ENCODE results near the gene UTP25. TPM values are rescaled to one million over a fixed set of nuclear protein-coding genes. Genes with fewer than 3 reads are reported as not detected.

The UTP25 gene
- total and polyA plus RNA-seq, 2 of the 4 experiments (the other 2 are of a cell fraction): 7.1 to 17.4 TPM

DNA sequence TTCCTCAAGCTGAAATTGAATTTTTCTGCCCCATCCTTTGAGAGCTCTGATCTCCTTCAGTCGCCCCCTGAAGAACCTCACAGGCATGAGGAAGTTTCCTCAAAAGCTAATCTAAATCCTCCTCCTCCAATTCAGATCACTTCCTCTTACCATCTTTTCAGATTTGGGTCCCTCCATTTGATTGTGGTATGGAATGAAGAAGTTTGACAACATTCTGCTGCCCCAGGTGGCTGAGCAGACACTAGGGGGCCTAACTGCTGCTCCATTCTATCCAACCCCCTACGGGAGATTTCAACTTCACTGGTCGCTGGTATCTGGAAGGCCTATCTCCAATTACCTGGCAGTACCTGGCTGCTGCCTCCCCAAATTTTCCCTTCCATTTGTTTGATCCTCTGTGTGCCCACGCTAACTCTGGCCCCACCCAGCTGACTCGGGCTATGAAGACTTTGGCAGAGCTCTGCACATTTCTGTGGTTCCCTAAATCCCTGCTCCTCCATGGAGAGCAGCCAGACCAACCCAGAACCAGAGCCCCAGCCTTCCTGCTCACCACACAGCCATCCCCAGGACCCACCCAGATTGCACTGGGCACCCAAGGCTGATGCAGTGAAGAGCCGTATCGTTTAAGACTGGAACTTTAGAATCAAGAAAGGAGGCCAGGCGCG, 29.7 kb upstream of the UTP25 start:
- no peak for DNase-seq
- CTCF ChIA-PET: no interaction called here
- no peak overlapping the region for H2AK9ac ChIP-seq (replicated peaks; ENCODE audit: low read depth, low read length, poor library complexity)

More for the DNA sequence above, 29.7 kb upstream of the UTP25 start:
- H3K27me3 ChIP-seq (ENCODE audit: control insufficient read depth, insufficient read depth, low read length): peaks cover 4% of the 10 kb centered on the region; the same call in 1 of the 2 replicates
- H3K36me3 ChIP-seq (ENCODE audit: control insufficient read depth, insufficient read depth, low read length): no peaks in the 10 kb centered on the region
- TF ChIP-seq, protein P1, sequence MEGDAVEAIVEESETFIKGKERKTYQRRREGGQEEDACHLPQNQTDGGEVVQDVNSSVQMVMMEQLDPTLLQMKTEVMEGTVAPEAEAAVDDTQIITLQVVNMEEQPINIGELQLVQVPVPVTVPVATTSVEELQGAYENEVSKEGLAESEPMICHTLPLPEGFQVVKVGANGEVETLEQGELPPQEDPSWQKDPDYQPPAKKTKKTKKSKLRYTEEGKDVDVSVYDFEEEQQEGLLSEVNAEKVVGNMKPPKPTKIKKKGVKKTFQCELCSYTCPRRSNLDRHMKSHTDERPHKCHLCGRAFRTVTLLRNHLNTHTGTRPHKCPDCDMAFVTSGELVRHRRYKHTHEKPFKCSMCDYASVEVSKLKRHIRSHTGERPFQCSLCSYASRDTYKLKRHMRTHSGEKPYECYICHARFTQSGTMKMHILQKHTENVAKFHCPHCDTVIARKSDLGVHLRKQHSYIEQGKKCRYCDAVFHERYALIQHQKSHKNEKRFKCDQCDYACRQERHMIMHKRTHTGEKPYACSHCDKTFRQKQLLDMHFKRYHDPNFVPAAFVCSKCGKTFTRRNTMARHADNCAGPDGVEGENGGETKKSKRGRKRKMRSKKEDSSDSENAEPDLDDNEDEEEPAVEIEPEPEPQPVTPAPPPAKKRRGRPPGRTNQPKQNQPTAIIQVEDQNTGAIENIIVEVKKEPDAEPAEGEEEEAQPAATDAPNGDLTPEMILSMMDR (conservative IDR thresholded peaks at IDR 0.05; ENCODE audit: low read depth, low read length): no peak
- no peak for TF ChIP-seq CHD1 (IDR thresholded peaks at IDR 0.05; ENCODE audit: low read depth, low read length)
- no peak for TF ChIP-seq ELK1 (IDR thresholded peaks at IDR 0.05; ENCODE audit: borderline replicate concordance, low read depth, low read length)
- TF ChIP-seq MXI1 (IDR thresholded peaks at IDR 0.05; ENCODE audit: borderline replicate concordance, low read depth, low read length): no peak
- TF ChIP-seq MAFK (IDR thresholded peaks at IDR 0.05; ENCODE audit: low read depth, low read length): no peak
- TF ChIP-seq CEBPB (IDR thresholded peaks at IDR 0.05; ENCODE audit: low read depth, low read length): no peak
- no peak overlapping the region for H3K4me3 ChIP-seq (ENCODE audit: insufficient read depth, low read depth, low read length)
- H3K27ac ChIP-seq (ENCODE audit: insufficient read depth, low read length): no peak overlapping the region
- BruUV-seq (replicated peaks): no TSS peak
- intact Hi-C loops (cut with micrococcal nuclease): no loop called here
- H3K18ac ChIP-seq (ENCODE audit: low read depth, low read length): no peak overlapping the region
- no peak overlapping the region for H3K4me2 ChIP-seq (ENCODE audit: low read depth, low read length)
- H4K91ac ChIP-seq (ENCODE audit: insufficient read depth, low read depth, low read length): no peak overlapping the region
- no peaks in the 10 kb centered on the region for H3K79me1 ChIP-seq (ENCODE audit: low read depth in 1 of 2, low read length in 2 of 2)
- H4K8ac ChIP-seq (ENCODE audit: low read depth in 2 of 2, low read length in 2 of 2): no peak overlapping the region
- dilution Hi-C loops (cut with HindIII; ENCODE audit: low sequenced_read_pairs, unreplicated experiment): no loop called here
- H4K20me1 ChIP-seq (ENCODE audit: insufficient read depth, low read length): no peaks in the 10 kb centered on the region
- in situ Hi-C loops (cut with MboI; ENCODE audit: low sequenced_read_pairs): no loop called here
- no peak overlapping the region for H2AFZ ChIP-seq (replicated peaks; ENCODE audit: low read length, poor library complexity)
- no peak overlapping the region for H3K4ac ChIP-seq (ENCODE audit: low read depth, low read length)
- H3K9me1 ChIP-seq (ENCODE audit: insufficient read depth, low read length): no peaks in the 10 kb centered on the region
- H4K5ac ChIP-seq (ENCODE audit: low read depth, low read length): no peak overlapping the region
- no peak overlapping the region for H2BK15ac ChIP-seq (ENCODE audit: low read depth, low read length)
- no peak overlapping the region; the same call in 1 of the 2 replicates for H3K23ac ChIP-seq (ENCODE audit: low read depth, low read length)
- no peaks in the 10 kb centered on the region for H3K4me1 ChIP-seq (ENCODE audit: control insufficient read depth, insufficient read depth, low read length)
- WGBS, 2 experiments (ENCODE audit: extremely low coverage in 2 of 2, insufficient read length in 1 of 2): 56% methylated on average over 3 of the region's 9 CpGs; no CpG with 5 or more reads in 1 of the 2 experiments
- no peak overlapping the region for H2BK5ac ChIP-seq (ENCODE audit: low read depth, low read length, poor library complexity, severe bottlenecking)
- H2BK20ac ChIP-seq (ENCODE audit: low read depth, low read length): no peak overlapping the region
- H3K9ac ChIP-seq (ENCODE audit: low read depth, low read length): no peak overlapping the region
- H3K9me3 ChIP-seq (ENCODE audit: control insufficient read depth, insufficient read depth, low read length): no peaks in the 10 kb centered on the region
- H2AK5ac ChIP-seq (ENCODE audit: low read depth, low read length): no peak overlapping the region
- no peak overlapping the region for H3K14ac ChIP-seq (replicated peaks; ENCODE audit: low read depth, low read length)
- ATAC-seq (ENCODE audit: low read depth): no peak
- POLR2A ChIA-PET (ENCODE audit: unreplicated experiment): no interaction called here
- no peak overlapping the region for H2BK120ac ChIP-seq (ENCODE audit: low read depth, low read length)
- no peak overlapping the region for H3K56ac ChIP-seq (ENCODE audit: extremely low read depth, insufficient read depth, low read length)
